GM18868 (cell line): ENCODE measurements around the gene FER.
A peak's percentile ranks its signal among the peaks of the same experiment; 100 is the strongest.
"Not testable (repeated sequence)": the region's sequence is repeated elsewhere in the genome, so short reads cannot be mapped to it uniquely, and the experiment has no call there.

ENCODE experiments used
- ATAC-seq: cut with Tn5 transposase; IDR thresholded peaks from one replicate; pipeline ENCODE4 v1.9.1; 2021; ENCODE audit warnings: mild to moderate bottlenecking, moderate library complexity; ENCODE audit not compliant: unreplicated experiment

Gene FER

DNA sequence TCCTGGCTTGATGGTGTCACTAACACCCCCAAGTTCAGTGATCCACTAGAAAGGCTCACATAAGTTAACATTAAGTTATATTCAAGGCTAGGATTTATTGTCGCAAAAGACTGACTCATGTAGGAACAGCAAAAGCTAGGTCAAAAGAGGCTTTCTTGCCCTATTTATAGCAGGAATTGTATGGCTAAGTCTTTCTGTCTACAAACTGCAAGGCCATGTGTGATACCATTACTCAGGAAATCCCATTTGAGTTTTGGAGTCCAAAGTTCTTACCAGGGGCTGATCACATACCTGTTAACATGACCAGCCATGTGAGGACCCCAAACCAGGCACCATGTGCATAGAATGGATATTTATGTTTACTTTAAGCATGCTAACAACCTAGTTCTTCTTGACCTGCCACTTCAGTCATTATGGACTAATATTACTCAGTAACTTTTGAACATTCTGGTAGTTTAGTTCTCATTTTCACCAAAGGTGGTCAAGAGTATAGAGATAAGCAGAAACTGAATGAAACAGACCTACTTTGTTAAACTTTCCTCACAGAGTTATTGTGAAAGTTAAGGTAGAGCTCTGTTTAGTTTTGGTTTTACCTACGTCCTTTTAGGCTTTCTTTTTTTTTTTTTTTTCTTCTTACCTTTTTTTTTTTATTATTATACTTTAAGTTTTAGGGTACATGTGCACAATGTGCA, 281.1 kb downstream of the FER start:
- peak; percentile 57 for ATAC-seq

DNA sequence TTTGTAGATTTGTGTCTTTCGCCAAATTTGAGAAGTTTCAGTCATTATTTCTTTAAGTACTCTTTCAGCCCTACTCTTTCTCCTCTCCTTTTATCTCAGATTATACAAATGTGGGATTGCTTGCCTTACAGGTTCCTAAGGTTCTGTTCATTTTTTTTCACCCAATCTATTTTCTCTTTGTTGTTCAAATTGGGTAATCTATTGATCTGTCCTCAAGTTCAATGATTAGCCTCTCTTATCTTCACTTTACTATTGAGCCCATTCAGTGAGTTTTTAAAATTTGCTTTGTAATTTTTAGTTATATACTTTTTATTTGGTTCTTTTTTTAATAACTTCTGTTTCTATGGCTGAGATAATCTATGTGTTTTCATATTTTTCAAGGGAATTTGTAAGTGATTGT, 282.1 kb downstream of the FER start:
- ATAC-seq: no peak

DNA sequence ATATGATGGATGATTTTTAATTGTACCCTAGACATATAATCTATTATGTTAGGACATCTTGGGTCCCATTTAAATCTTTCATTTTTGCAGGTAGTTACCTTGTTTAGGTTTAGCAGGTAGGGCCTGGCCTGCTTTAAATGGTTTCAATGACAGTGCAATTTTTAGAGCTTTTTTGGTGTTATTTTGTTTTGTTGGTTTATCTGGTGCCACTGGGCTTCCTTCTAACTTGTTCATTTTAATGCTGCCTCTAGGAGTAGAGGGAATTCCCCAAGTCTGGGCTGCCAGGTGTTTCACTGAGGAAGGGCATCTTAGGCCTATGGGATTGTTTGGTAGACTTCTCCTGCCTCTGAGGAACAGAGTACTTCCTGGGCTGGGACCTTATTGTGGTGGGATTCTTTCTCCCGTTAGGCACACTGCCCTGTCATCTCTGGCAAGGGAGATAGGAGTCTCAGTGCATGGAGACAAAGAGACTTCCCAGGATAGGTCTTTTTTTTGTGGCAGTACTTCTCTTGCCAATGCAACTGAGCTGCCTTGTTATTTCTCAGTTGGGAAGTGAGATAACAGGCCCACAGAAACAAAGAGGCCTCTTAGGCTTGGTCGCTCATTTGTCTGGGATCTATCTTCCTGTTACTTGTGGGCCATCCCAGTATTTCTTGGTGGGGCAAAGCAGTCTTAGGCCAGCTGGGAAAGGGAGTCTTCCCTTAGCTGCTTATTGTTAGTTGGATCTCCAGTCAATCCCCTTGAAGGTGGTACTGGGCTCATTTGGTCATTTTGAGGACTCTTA, 282.9 kb downstream of the FER start:
- ATAC-seq: no peak

DNA sequence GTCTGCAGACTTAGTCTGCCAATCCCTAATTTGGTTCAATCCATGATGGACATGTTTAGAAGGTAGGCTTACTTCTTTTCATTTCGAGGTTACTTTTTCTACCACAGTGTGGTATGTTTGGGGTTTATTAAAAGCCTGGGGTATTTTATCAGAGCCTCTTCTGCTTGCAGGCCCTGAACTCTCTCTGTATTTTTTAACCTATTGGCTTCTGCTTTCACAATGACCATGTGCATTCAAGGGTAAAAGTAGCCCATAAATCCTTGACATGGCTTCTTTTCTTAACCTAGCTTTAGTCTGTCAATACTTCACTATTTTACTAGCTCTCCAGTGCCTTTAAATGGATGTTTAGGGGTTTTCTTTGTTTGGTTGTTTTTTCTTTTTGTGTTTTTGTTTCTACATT, 286.6 kb downstream of the FER start:
- peak; percentile 64 for ATAC-seq

DNA sequence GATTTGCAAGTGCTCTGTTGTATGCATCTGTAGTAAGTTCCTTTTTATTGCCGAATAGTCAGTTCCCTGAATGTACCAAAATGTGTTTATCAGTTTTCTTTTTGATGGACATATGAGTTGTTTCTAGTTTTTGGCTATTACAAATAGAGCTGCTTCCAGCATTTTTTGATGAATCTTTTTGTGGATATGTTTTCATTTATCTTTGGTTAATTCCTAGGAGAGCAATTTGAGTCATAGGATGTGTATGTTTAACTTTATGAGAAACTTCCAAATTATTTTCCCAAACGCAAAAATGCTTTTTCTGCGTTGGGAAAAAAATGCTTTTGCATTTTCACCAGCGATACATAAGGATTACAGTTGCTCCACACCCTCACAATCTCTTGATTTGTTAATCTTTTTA, 287.7 kb downstream of the FER start:
- no peak for ATAC-seq

DNA sequence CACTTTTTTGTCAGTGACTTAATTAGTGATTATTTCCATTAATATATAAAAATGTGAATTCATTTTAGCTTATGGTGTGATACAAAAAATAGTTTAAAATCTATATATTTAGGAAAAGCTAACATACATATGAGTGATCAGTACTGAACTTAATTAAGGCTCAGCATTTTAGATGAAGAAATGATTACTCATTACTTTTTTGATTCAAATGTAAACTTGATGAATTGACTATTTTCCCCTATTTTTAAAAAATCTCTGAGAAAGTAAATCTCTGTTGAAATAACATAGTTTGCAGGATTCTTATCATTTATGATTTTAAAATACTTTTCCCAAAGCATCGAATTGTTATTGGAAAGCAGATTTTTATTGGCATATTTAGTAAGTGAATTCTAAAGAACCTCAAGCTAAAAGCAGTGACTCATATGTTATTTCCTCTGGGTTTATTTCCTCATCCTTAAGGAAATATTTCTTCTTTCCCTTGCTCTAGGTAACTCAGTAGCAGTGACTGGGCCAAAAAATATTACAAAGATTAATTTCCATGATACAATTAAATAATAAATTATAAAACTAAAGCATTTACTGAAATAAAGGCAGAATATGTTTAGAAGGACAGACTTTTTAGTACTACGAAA, 290.6 kb downstream of the FER start:
- ATAC-seq: no peak

DNA sequence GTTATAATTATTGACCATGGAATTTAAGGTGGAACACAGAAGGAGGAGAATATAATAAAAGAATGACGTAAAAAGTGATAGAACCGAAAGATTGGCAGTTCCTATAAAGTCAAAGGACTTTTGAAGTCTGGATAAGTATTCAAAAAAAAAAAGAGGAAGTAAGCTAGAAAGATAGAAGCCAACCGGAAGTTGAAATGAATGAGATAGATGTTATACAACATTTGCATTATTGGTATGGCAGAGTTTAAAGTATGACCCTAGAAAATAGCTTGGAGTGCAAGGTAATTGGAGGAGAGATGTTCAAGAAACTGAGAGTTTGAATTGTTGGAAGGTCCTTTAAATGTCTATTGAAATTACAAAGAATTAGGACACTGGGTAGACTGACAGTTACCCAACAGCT, 293.6 kb downstream of the FER start:
- peak; percentile 75 for ATAC-seq

DNA sequence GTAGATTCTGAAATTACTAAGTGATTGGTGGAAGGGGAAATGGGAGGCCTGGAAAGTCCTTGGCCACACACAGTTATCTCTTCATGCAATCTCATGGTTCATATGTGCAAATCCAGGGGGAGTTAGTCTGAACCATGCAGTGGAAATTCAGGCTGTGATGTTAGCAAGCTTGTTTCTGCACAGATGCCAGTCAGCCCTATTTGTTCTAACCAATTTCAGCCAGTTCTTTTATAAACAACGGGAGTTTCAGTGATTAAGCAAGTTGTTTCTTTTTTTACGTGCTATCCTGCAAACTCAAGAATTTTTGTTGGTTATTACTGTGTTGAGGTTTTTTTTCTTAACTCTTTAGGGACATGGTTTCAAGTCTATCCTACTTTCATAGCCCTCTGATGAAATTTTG, 298.0 kb downstream of the FER start:
- ATAC-seq: no peak

DNA sequence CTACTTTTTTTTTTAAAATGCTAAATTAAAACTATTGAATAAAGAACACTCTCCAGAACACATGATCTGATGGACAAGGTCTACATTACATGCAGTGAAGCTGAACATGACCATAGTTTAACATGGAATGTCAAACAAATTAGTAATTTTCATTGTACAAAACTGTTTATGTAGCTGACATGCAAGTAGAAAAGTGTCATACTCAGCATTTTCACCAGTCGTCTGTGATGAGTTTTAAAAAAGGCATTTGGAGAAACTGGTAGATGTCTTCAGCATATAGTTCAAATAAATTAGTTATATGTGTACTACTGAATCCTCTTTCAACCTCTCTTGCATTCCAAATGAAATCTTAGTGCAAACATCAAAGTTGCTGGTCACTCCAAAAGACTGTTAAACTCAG, 301.9 kb downstream of the FER start:
- no peak for ATAC-seq

DNA sequence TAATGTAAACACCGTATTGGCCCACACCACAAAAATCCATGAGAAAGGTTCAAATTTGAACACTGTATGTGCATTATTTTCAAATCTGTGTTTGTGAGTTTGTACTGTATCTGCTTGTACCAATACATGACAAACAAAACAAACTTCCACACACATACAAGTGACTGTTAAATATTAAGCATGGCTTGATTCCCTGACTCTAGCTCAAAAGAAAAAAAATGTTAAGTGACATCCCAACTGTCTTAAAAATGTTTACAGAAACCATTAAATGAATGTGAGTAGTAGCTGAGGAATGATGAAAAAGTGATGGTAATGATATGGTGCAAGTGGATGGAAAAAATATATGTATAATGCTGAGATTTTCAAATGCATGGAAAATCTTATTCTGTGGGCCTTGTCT, 302.6 kb downstream of the FER start:
- not testable (repeated sequence) for ATAC-seq

DNA sequence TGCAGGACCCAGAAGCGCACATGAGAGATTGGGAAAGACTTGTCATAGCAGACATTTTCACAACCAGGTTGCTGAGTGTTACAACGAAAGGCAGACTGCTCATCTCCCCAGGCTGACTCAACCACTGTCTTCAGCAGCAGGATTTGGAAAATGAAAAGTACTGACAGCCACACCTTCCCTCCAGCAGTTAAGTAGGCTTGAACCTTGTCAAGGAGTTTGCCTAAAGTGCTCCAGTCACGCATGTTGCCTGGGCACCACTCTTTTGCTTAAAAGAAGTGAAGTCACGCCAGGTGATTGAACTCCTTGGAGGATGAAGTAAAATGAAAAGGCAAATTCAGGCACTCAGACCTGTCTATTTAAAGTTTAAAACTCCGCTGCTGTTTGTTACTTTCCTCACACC, 304.5 kb downstream of the FER start:
- not testable (repeated sequence) for ATAC-seq

DNA sequence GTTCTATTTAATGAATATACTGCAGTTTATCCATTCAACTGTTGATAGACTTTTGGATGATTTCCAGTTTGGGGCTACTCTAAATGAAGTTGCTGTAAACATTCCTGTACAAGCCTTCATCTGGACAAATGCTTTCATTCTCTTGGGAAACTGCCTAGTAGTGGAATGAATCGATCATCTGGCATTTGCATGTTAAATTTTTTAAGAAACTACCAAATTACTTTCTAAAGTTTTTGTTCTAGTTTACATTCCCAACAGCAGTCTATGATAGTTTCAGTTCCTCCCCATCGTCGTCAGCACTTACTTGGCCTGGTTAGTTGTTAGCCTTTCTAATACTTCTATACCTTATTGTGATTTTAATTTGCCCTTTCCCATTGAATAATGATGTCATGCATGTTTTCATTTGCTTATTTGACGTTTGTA, 306.3 kb downstream of the FER start:
- ATAC-seq: peak; percentile 92

DNA sequence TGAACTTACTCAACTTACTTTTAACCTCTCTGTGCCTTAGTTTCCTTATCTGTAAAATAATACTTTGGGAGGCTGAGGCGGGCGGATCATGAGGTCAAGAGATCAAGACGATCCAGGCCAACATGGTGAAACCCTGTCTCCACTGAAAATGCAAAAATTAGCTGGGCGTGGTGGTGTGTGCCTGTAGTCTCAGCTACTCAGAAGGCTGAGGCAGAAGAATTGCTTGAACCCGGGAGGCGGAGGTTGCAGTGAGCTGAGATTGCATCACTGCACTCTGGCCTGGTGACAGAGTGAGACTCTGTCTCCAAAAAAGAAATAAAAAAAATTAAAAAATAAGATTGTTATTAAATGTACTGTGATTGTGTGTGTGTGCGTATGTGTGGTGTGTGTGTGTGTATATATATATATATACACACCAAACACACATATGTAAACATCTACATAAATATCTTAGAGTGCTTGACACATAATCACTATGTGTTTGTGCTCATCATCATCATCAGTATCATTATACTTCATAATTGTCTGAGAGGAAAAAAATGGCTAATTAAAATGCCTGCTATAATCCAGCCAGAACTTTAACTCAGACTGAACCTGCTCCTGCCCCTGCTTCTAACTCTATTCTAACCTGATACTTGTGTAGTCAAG, 312.8 kb downstream of the FER start:
- no peak for ATAC-seq

DNA sequence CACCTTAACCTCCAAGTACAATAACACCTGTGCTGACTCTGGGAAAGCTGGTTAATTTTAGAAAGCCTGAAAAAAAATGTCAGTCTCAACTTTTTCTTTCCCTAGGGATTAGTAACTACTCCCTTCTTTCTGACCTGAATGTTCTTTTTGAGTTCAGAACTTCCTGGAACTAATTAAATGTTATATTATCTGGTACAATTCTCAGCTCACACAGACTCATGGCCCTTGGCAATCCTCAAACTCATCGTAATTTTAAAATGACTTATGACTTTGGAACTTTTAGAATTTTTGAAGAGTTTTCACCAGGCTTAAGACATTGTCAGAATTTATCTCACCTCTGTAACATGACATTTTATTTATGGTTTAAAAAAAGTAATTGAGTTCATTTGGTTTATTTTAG, 315.0 kb downstream of the FER start:
- ATAC-seq: no peak

DNA sequence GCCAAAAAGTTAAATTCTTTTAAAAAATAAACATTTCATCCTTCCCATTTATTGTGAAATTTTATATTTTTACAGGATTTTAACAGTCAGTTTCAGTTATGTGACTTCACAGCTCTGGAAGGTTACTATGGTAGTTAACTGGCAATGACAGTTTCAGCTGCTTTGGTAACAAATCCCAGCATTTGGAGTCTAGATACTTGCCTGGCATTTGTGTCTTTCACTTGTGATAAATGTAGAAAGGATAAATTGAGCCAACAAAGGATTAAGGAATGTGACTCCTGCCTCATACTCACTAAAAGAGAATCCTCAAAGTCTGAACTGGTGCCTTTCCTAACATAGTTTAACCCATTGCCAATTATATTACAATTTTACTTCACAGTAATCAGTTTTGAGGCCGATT, 315.5 kb downstream of the FER start:
- ATAC-seq: no peak

DNA sequence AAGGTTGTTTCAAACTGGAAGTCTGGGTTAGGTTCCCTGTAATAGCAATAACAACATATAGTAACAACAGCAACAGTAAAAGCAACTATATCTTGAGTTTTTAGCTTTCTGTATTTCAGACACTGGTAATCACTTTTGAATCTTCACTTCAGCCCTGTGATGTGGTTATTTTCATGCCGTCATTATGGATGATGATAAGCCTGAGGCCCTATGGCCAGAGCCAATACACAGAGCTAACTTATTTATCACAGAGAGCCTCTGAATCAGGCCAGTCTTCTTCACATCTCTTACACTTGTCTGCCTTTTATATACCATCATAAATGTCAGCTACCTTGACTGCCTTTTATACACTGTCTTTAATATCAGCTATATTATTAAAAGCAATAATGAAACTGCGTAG, 329.0 kb downstream of the FER start:
- ATAC-seq: no peak

DNA sequence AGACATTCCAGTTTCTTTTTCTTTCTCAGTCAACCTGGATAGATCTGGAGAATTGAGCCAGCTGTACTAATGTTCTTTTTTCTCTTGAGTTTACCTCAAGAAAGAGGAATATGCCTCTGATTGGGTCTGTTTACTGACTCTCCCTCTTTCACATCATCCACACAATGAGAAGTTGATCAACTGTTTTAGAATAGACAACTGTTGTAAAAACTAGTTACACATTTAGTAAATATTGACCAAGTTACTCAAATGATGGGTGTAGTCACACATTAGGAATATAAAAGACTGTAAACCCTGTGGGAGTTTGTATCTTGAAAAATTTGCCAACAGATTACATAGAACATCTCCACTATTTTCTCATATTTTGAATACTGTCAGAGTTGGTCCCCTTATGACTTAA, 330.8 kb downstream of the FER start:
- ATAC-seq: no peak

DNA sequence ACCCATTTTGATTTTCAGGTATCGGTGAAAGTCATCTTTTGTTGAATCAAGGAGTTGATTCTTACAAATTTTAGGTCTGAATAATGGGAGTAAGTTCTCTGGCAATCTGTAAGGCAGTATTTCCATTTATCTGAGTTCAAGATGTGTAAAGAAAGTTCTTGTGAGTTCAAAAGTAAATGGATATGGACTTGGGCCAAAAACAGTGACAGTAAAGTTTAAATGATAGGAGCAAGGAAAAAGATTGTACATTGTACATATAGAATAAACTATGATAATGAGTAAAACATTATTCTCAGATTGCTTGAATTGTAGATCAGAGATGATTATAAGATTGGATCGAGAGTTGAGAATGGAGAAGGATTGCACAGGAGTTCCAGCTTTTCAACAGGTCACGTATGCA, 332.8 kb downstream of the FER start:
- ATAC-seq: no peak

DNA sequence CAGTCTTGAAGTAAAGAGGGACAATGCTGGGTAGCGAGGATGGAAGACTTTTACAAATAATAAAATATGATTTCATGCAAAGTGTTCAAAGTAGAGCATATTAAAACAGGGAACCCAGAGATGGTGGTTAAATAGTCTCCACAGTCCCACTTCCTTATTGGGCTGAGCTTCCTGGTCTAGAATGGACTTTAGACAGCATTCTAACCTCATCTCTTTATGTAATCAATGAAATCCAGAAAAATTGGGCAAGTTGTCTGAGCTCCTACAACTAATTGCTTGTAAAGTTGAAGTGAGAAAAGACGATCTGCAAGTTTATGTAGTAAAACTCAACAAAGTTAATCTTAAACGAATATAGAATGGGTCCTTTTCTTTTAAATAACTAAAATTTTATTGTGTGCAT, 333.2 kb downstream of the FER start:
- no peak for ATAC-seq

DNA sequence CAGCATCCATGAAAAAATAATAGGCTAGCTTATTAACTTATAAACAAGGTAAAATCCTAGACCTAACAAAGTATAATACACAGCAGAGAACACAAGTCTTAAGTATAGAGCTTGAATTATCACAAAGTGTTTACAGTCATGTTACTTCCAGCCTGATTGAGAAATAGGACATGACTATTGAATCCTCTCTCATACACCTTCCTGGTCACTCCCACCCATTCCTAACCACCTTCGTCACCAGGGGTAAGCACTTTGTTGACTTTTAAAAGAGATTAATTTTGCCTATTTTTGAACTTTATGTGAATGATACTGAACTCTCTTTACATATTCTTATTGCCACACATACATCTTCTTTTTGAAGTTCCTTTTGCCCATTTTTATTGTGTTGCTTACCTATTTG, 336.2 kb downstream of the FER start:
- ATAC-seq: no peak

DNA sequence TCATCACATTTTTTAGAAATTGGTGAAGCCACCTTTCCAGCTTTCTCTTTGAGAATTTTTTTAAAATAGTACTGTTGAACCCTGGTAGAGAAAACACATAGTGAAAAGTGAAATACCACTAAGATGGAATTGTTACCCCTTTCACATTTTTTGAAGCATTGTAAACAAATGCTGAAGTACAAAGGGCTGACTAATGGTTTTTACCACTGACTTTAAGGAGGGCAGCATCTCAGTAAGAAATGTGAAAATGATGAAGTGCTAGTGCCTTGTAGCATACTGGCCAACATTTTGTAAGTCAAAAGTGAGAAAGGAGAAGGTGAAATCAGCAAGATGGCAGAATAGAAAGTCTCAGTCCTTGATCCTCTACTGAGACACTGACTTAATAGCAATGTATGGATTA, 341.5 kb downstream of the FER start:
- ATAC-seq: no peak

DNA sequence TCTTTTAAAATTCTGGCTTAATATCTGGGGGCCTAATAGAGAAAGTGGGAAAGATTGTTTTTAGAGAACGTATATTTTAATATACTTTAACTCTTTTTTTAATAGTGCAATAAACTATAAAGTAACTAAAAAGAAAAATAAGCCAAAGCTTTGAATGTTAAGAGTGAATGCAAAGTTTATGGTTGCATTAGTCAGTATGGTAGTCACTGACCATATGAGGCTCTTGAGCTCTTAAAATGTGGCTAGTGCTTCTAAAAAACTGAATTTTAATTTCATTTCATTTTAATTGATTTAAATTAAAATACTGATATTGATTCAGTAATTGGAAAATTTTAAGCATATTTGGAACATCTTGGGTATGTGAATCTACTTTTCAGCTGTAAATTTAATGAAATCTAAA, 351.4 kb downstream of the FER start:
- ATAC-seq: no peak
